Bladder microvascular endothelial cell (primary cell): Measurements from ENCODE around the gene GTF2IRD1. TPM values are rescaled to one million over a fixed set of nuclear protein-coding genes. Genes with fewer than 3 reads are reported as not detected.

Source experiments
- total RNA-seq: library from RNA; depleted of rRNA; stranded (reverse); fragments of >200 nt; gene quantifications from 2 replicates; pipeline ENCODE4 v1.2.3, GENCODE V29; 2014

Gene GTF2IRD1
- total RNA-seq, result 3.1 and 6.9 TPM in 2 replicates

GRCh38 chr7:74453322-74454011, at the start of gene GTF2IRD1:
GTF2IRD1 (plus strand) TSS chr7:74453906; CDS start chr7:74508081, 54,175 bp downstream.

Other genes with a start within 250 kb of the GTF2IRD1 start
- gene LAT2, start 243.9 kb upstream of the GTF2IRD1 start, total RNA-seq, result 0.49 and 3.1 TPM in 2 replicates
- gene RFC2, start 199.5 kb upstream of the GTF2IRD1 start, total RNA-seq, result 25.0 and 29.3 TPM in 2 replicates
- 31.7 and 65.3 TPM in 2 replicates for gene CLIP2, start 164.5 kb upstream of the GTF2IRD1 start, total RNA-seq
- gene GTF2I, start 203.8 kb downstream of the GTF2IRD1 start, total RNA-seq, result 76.6 and 147 TPM in 2 replicates